CD4-positive, alpha-beta T cell (primary cell): ENCODE results near the gene ENTPD6. TPM values are rescaled to one million over a fixed set of nuclear protein-coding genes. Genes with fewer than 3 reads are reported as not detected.

Experiments used
- ATAC-seq: fragments of 200-7000 bp; cut with Tn5 transposase; one replicate; pipeline ENCODE4 v1.10.0; 2022; ENCODE audit warnings: mild to moderate bottlenecking; ENCODE audit not compliant: poor library complexity
- CTCF ChIA-PET: fragments of 350-600 bp; sonication (Branson Sonifier 250); formaldehyde crosslinking; loops from one replicate; lab custom pipeline; 2021; ENCODE audit warnings: antibody characterized with exemption, inconsistent platforms; lab: Charles Lee
- POLR2A ChIA-PET: fragments of 350-600 bp; sonication (Branson Sonifier 250); formaldehyde crosslinking; loops from one replicate; lab custom pipeline; 2021; ENCODE audit warnings: antibody characterized with exemption, inconsistent platforms; lab: Charles Lee
- DNase-seq, 14 experiments: peaks; one replicate each; pipeline ENCODE4 v3.0.0-alpha.2; 2013 to 2020; ENCODE audit warnings: mixed read lengths in 2 of 14
- H3K27ac ChIP-seq, 2 donors: one replicate each; pipeline versions ENCODE4 v1.5.1 to v1.7.0; 2013; ENCODE audit warnings: low read length in 2 of 2, low read depth in 1 of 2, mild to moderate bottlenecking in 1 of 2
- H3K27me3 ChIP-seq, 2 experiments: 1 replicate in 1 of 2; 2 replicates in 1 of 2; pipeline versions ENCODE4 v1.6.1 to v1.7.0; 2013; ENCODE audit warnings: low read length in 2 of 2, control low read depth in 1 of 2, mild to moderate bottlenecking in 1 of 2, moderate library complexity in 1 of 2; ENCODE audit not compliant: insufficient read depth in 2 of 2, control insufficient read depth in 1 of 2
- H3K36me3 ChIP-seq: one replicate; pipeline ENCODE4 v1.6.1; 2013; ENCODE audit warnings: low read length, control low read depth; ENCODE audit not compliant: insufficient read depth
- H3K4me1 ChIP-seq: one replicate; pipeline ENCODE4 v1.6.1; 2013; ENCODE audit warnings: low read length, control low read depth; ENCODE audit not compliant: insufficient read depth
- H3K4me3 ChIP-seq: one replicate; pipeline ENCODE4 v1.5.1; 2013; ENCODE audit warnings: mild to moderate bottlenecking, low read length, moderate library complexity
- H3K9me3 ChIP-seq, 2 experiments: 1 replicate in 1 of 2; 2 replicates in 1 of 2; pipeline versions ENCODE4 v1.6.1 to v1.7.0; 2013; ENCODE audit warnings: low read length in 2 of 2, mild to moderate bottlenecking in 2 of 2, control low read depth in 1 of 2, moderate library complexity in 1 of 2; ENCODE audit not compliant: control insufficient read depth in 1 of 2, insufficient read depth in 1 of 2
- H3K27ac Mint-ChIP-seq: one replicate; pipeline ENCODE4 v1.8.0; 2020; ENCODE audit warnings: mixed read lengths
- H3K27me3 Mint-ChIP-seq: one replicate; pipeline ENCODE4 v1.8.0; 2021; ENCODE audit warnings: mixed read lengths
- H3K36me3 Mint-ChIP-seq: one replicate; pipeline ENCODE4 v1.8.0; 2021; ENCODE audit warnings: low read depth, mixed read lengths
- H3K4me1 Mint-ChIP-seq: one replicate; pipeline ENCODE4 v1.8.0; 2021; ENCODE audit warnings: low read depth, mixed read lengths
- H3K4me3 Mint-ChIP-seq: one replicate; pipeline ENCODE4 v1.8.0; 2020; ENCODE audit warnings: mild to moderate bottlenecking, mixed read lengths
- H3K9me3 Mint-ChIP-seq: one replicate; pipeline ENCODE4 v1.8.0; 2020; ENCODE audit warnings: mixed read lengths
- CTCF ChIP-seq: fragments of 200-600 bp; IDR thresholded peaks from one replicate; pipeline ENCODE4 v1.8.0; 2022; ENCODE audit warnings: antibody characterized with exemption, mild to moderate bottlenecking
- intact Hi-C, 2 experiments: fragments of 100-400 bp; cut with DNase I in 1 of 2; cut with micrococcal nuclease in 1 of 2; formaldehyde crosslinking; loops; one replicate each; pipeline versions ENCODE4 v1.15.1 to v1.9.0; 2023 to 2025; cut with DNase I, micrococcal nuclease
- total RNA-seq, 174 experiments: library from RNA in 2 of 174; stranded (reverse) in 2 of 174; gene quantifications; one replicate each; pipeline ENCODE4 v1.2.3 and lab custom pipeline; 2021 to 2026

ENTPD6 gene
- total RNA-seq, 2 experiments from 2014 or later: 78.5 to 85.1 TPM

- intact Hi-C loops: no loop called here
- Histone ChIP-seq H3K27ac (no peak overlapping the region), H3K36me3 (peaks cover 21% of the 10 kb centered on the region), H3K27me3 (no peaks in the 10 kb centered on the region), H3K4me3 (no peak overlapping the region), H3K4me1 (no peaks in the 10 kb centered on the region), H3K9me3 (no peaks in the 10 kb centered on the region)
- Mint-ChIP-seq H3K36me3 (peaks cover 30% of the 10 kb centered on the region), H3K9me3 (no peaks in the 10 kb centered on the region), H3K27me3 (no peaks in the 10 kb centered on the region), H3K27ac (no peak overlapping the region), H3K4me1 (no peaks in the 10 kb centered on the region), H3K4me3 (no peak overlapping the region)
- TF ChIP-seq CTCF: no peak
- DNase-seq (no peak), ATAC-seq (no peak)
- ChIA-PET POLR2A (no interaction called here), CTCF (no interaction called here)
These were observed 25.5 kb downstream of the ENTPD6 start for GRCh38 chr20:25220810-25221591.

GRCh38 chr20:25221592-25222460, 26.3 kb downstream of the ENTPD6 start:
- H3K4me1 Mint-ChIP-seq: no peaks in the 10 kb centered on the region
- Histone ChIP-seq H3K4me3 (no peak overlapping the region), H3K9me3 (no peaks in the 10 kb centered on the region), H3K27ac (no peak overlapping the region), H3K27me3 (no peaks in the 10 kb centered on the region), H3K4me1 (no peaks in the 10 kb centered on the region), H3K36me3 (peaks cover 15% of the 10 kb centered on the region)
- H3K36me3 Mint-ChIP-seq: peaks cover 28% of the 10 kb centered on the region
- intact Hi-C loops: no loop called here
- TF ChIP-seq CTCF: no peak
- ATAC-seq (no peak), DNase-seq (no peak)
- CTCF ChIA-PET: no interaction called here
- H3K4me3 Mint-ChIP-seq: no peak overlapping the region
- no peaks in the 10 kb centered on the region for H3K9me3 Mint-ChIP-seq
- no peak overlapping the region for H3K27ac Mint-ChIP-seq
- no peaks in the 10 kb centered on the region for H3K27me3 Mint-ChIP-seq
- POLR2A ChIA-PET: no interaction called here

GRCh38 chr20:25222461-25223178, 27.1 kb downstream of the ENTPD6 start:
- no peaks in the 10 kb centered on the region for H3K27me3 Mint-ChIP-seq
- Histone ChIP-seq H3K9me3 (no peaks in the 10 kb centered on the region), H3K4me3 (no peak overlapping the region), H3K36me3 (peaks cover 8% of the 10 kb centered on the region), H3K27me3 (no peaks in the 10 kb centered on the region), H3K4me1 (no peaks in the 10 kb centered on the region), H3K27ac (no peak overlapping the region)
- intact Hi-C loops: no loop called here
- peaks cover 20% of the 10 kb centered on the region for H3K36me3 Mint-ChIP-seq
- no peak for DNase-seq
- ChIA-PET CTCF (interaction anchor here (0.8 kb wide), 1 partner anchor 149 kb away, joined by 3 read pairs; no protein-coding TSS in a partner anchor), POLR2A (interaction anchor here (1.2 kb wide), 1 partner anchor 26 kb away, joined by 3 read pairs; no protein-coding TSS in a partner anchor)
- no peak overlapping the region for H3K4me3 Mint-ChIP-seq
- H3K27ac Mint-ChIP-seq: no peak overlapping the region
- no peak for ATAC-seq
- no peaks in the 10 kb centered on the region for H3K9me3 Mint-ChIP-seq
- no peak for TF ChIP-seq CTCF
- no peaks in the 10 kb centered on the region for H3K4me1 Mint-ChIP-seq
